H9 (cell line): ENCODE measurements around the gene KLK10. TPM values are rescaled to one million over a fixed set of nuclear protein-coding genes. Genes with fewer than 3 reads are reported as not detected.

Source experiments
- DNase-seq: peaks from one replicate; pipeline ENCODE4 v3.0.0-alpha.2; 2017
- H2AFZ ChIP-seq: one replicate; pipeline ENCODE4 v1.6.1; 2013; ENCODE audit warnings: mild to moderate bottlenecking, low read length, control low read depth, moderate library complexity
- H2AK5ac ChIP-seq: 2 replicates; pipeline ENCODE4 v1.6.1; 2013; ENCODE audit warnings: low read length, control low read depth, mixed read lengths; ENCODE audit not compliant: insufficient read length
- H2BK120ac ChIP-seq: one replicate; pipeline ENCODE4 v1.6.1; 2013; ENCODE audit warnings: low read depth, mild to moderate bottlenecking, low read length, control low read depth, inconsistent platforms; ENCODE audit not compliant: poor library complexity, severe bottlenecking
- H2BK12ac ChIP-seq: 2 replicates; pipeline ENCODE4 v1.6.1; 2013; ENCODE audit warnings: low read length, control low read depth, mixed read lengths, low read depth; ENCODE audit not compliant: insufficient read length
- H2BK15ac ChIP-seq: 2 replicates; pipeline ENCODE4 v1.6.1; 2013; ENCODE audit warnings: low read depth, low read length, control low read depth
- H2BK20ac ChIP-seq: one replicate; pipeline ENCODE4 v1.6.1; 2013; ENCODE audit warnings: low read depth, mild to moderate bottlenecking, low read length, control low read depth, inconsistent platforms; ENCODE audit not compliant: poor library complexity, severe bottlenecking
- H2BK5ac ChIP-seq: 2 replicates; pipeline ENCODE4 v1.6.1; 2013; ENCODE audit warnings: low read length, control low read depth, mixed read lengths; ENCODE audit not compliant: insufficient read length
- H3K14ac ChIP-seq: 2 replicates; pipeline ENCODE4 v1.6.1; 2013; ENCODE audit warnings: low read length, control low read depth; ENCODE audit not compliant: insufficient read depth
- H3K18ac ChIP-seq: 2 replicates; pipeline ENCODE4 v1.6.1; 2013; ENCODE audit warnings: low read depth, mild to moderate bottlenecking, mixed read lengths, low read length, control low read depth; ENCODE audit not compliant: insufficient read length
- H3K23ac ChIP-seq: 2 replicates; pipeline ENCODE4 v1.6.1; 2013; ENCODE audit warnings: low read length, control low read depth, mixed read lengths, low read depth; ENCODE audit not compliant: insufficient read length
- H3K23me2 ChIP-seq: 2 replicates; pipeline ENCODE4 v1.6.1; 2013; ENCODE audit warnings: low read depth, mild to moderate bottlenecking, mixed read lengths, low read length, control low read depth; ENCODE audit not compliant: insufficient read length, poor library complexity, severe bottlenecking
- H3K27ac ChIP-seq: 2 replicates; pipeline ENCODE4 v1.5.1; 2013; ENCODE audit warnings: low read length, control low read depth, mixed read lengths, low read depth; ENCODE audit not compliant: insufficient read length
- H3K27me3 ChIP-seq: 2 replicates; pipeline ENCODE4 v1.6.1; 2013; ENCODE audit warnings: low read length, control low read depth, inconsistent platforms; ENCODE audit not compliant: insufficient read depth
- H3K4ac ChIP-seq: 2 replicates; pipeline ENCODE4 v1.6.1; 2013; ENCODE audit warnings: low read depth, mild to moderate bottlenecking, control low read depth, inconsistent platforms, low read length, moderate library complexity
- H3K4me1 ChIP-seq: 2 replicates; pipeline ENCODE4 v1.6.1; 2013; ENCODE audit warnings: low read length, control low read depth, inconsistent platforms; ENCODE audit not compliant: insufficient read depth
- H3K4me2 ChIP-seq: 2 replicates; pipeline ENCODE4 v1.6.1; 2013; ENCODE audit warnings: low read length, control low read depth, mixed read lengths; ENCODE audit not compliant: insufficient read length, insufficient read depth
- H3K56ac ChIP-seq: 2 replicates; pipeline ENCODE4 v1.6.1; 2013; ENCODE audit warnings: low read depth, mild to moderate bottlenecking, mixed read lengths, low read length, control low read depth; ENCODE audit not compliant: insufficient read length
- H3K79me1 ChIP-seq: 2 replicates; pipeline ENCODE4 v1.6.1; 2013; ENCODE audit warnings: low read depth, mild to moderate bottlenecking, moderate library complexity, low read length, control low read depth, inconsistent platforms; ENCODE audit not compliant: insufficient read depth, poor library complexity, severe bottlenecking
- H3K79me2 ChIP-seq: 2 replicates; pipeline ENCODE4 v1.6.1; 2013; ENCODE audit warnings: low read length, control low read depth, inconsistent platforms; ENCODE audit not compliant: insufficient read depth
- H3K9ac ChIP-seq: 2 replicates; pipeline ENCODE4 v1.6.1; 2013; ENCODE audit warnings: low read length, control low read depth, mixed read lengths; ENCODE audit not compliant: insufficient read length; ENCODE audit errors: extremely low read depth
- H3K9me3 ChIP-seq: one replicate; pipeline ENCODE4 v1.6.1; 2013; ENCODE audit warnings: low read depth, low read length, inconsistent platforms; ENCODE audit not compliant: control insufficient read depth
- H3T11ph ChIP-seq: one replicate; pipeline ENCODE4 v1.6.1; 2013; ENCODE audit warnings: mild to moderate bottlenecking, low read length, control low read depth, inconsistent platforms
- H4K20me1 ChIP-seq: one replicate; pipeline ENCODE4 v1.6.1; 2013; ENCODE audit not compliant: control insufficient read depth, insufficient read length, insufficient read depth
- H4K5ac ChIP-seq: 2 replicates; pipeline ENCODE4 v1.6.1; 2013; ENCODE audit warnings: low read depth, mild to moderate bottlenecking, mixed read lengths, low read length, control low read depth; ENCODE audit not compliant: insufficient read length
- H4K8ac ChIP-seq: replicated peaks from 2 replicates; pipeline ENCODE4 v1.6.1; 2013; ENCODE audit warnings: low read length, control low read depth, mixed read lengths, low read depth; ENCODE audit not compliant: insufficient read length
- H4K91ac ChIP-seq: 2 replicates; pipeline ENCODE4 v1.6.1; 2013; ENCODE audit warnings: low read depth, mild to moderate bottlenecking, moderate library complexity, mixed read lengths, low read length, control low read depth; ENCODE audit not compliant: insufficient read length
- H3K27ac Mint-ChIP-seq, 3 experiments: 2 replicates in 2 of 3; 3 replicates in 1 of 3; pipeline ENCODE4 v1.8.0; 2020 to 2021; ENCODE audit warnings: mixed read lengths in 3 of 3, mild to moderate bottlenecking in 1 of 3, moderate library complexity in 1 of 3
- H3K27me3 Mint-ChIP-seq: 2 replicates; pipeline ENCODE4 v1.8.0; 2021; ENCODE audit warnings: low read depth, mild to moderate bottlenecking, moderate library complexity, mixed read lengths
- H3K36me3 Mint-ChIP-seq, 3 experiments: 2 replicates in 2 of 3; 3 replicates in 1 of 3; pipeline ENCODE4 v1.8.0; 2020 to 2021; ENCODE audit warnings: low read depth in 3 of 3, mixed read lengths in 3 of 3; ENCODE audit not compliant: insufficient read depth in 1 of 3
- H3K4me1 Mint-ChIP-seq, 2 experiments: 2 replicates each; pipeline ENCODE4 v1.8.0; 2020; ENCODE audit warnings: mixed read lengths in 2 of 2
- H3K4me3 Mint-ChIP-seq, 2 experiments: 2 replicates in 1 of 2; 3 replicates in 1 of 2; pipeline ENCODE4 v1.8.0; 2020 to 2021; ENCODE audit warnings: mild to moderate bottlenecking in 2 of 2, mixed read lengths in 2 of 2, moderate library complexity in 1 of 2
- H3K9me3 Mint-ChIP-seq, 2 experiments: 2 replicates in 1 of 2; 3 replicates in 1 of 2; pipeline ENCODE4 v1.8.0; 2020; ENCODE audit warnings: mild to moderate bottlenecking in 2 of 2, mixed read lengths in 2 of 2, moderate library complexity in 1 of 2
- CTCF ChIP-seq: fragments of 200-600 bp; sonication (generic); conservative IDR thresholded peaks from 3 replicates; pipeline ENCODE4 v1.8.0; 2021; ENCODE audit warnings: antibody characterized with exemption, mild to moderate bottlenecking
- WGBS: extraction: QIAGEN DNeasy Blood & Tissue Kit; methylation state at CpG from one replicate; pipeline ENCODE4 v1.1.7; 2013; ENCODE audit warnings: missing lambda C conversion rate, low lambda C conversion rate, mixed read lengths; ENCODE audit not compliant: insufficient read length; ENCODE audit errors: extremely low coverage; 5-methylcytosine and 5-hydroxymethylcytosine counted together
- total RNA-seq: library from RNA; stranded (reverse); gene quantifications from 2 replicates; pipeline ENCODE4 v1.2.1, GENCODE V29; 2021

KLK10 gene
- total RNA-seq, 1 experiment from 2014 or later: 1.3 TPM

- Histone ChIP-seq H3K4ac (no peak within 1 kb of the TSS), H4K20me1 (no peaks in the 10 kb centered on the region), H4K8ac (no peak within 1 kb of the TSS), H3T11ph (no peak within 1 kb of the TSS), H3K9me3 (no peaks in the 10 kb centered on the region), H2BK120ac (no peak within 1 kb of the TSS), H2BK5ac (no peak within 1 kb of the TSS), H3K4me1 (peaks cover 3% of the 10 kb centered on the region; the same call in 1 of the 2 replicates), H3K27ac (no peak within 1 kb of the TSS), H2BK20ac (no peak within 1 kb of the TSS), H3K79me1 (no peaks in the 10 kb centered on the region), H3K79me2 (no peaks in the 10 kb centered on the region), H3K27me3 (no peaks in the 10 kb centered on the region), H4K91ac (no peak within 1 kb of the TSS), H3K4me2 (no peak within 1 kb of the TSS), H3K14ac (peak within 1 kb of the TSS; percentile 4; the same call in 1 of the 2 replicates), H3K18ac (peak within 1 kb of the TSS; percentile 58), H2AFZ (no peak within 1 kb of the TSS), H3K23me2 (no peaks in the 10 kb centered on the region), H2BK12ac (no peak within 1 kb of the TSS), H2BK15ac (no peak within 1 kb of the TSS), H3K9ac (no peak within 1 kb of the TSS), H2AK5ac (no peak within 1 kb of the TSS), H4K5ac (no peak within 1 kb of the TSS), H3K56ac (no peak within 1 kb of the TSS), H3K23ac (no peak within 1 kb of the TSS)
- DNase-seq: peak; percentile 41
- H3K27me3 Mint-ChIP-seq: peaks cover 14% of the 10 kb centered on the region
- H3K36me3 Mint-ChIP-seq: no peaks in the 10 kb centered on the region
- WGBS: no CpG with 5 or more reads among the region's 19 CpGs
- peak within 1 kb of the TSS in 2 of 3 experiments; percentile 53 to 81; a peak in 5 of 7 replicates for H3K27ac Mint-ChIP-seq
- TF ChIP-seq CTCF: no peak
- H3K4me1 Mint-ChIP-seq: peaks cover 12 to 39% of the 10 kb centered on the region in 2 experiments
- no peak within 1 kb of the TSS; a peak in 1 of 5 replicates for H3K4me3 Mint-ChIP-seq
- H3K9me3 Mint-ChIP-seq: no peaks in the 10 kb centered on the region
Observed at GRCh38 chr19:50969413-50969760, 50.1 kb downstream of the KLK10 start, which contains the start of gene KLK6. Gene KLK6 (minus strand): TSS chr19:50969591. CDS start chr19:50968104, 1,487 bp downstream.
